ENCODE results near the gene ALS2CL. TPM values are rescaled to one million over a fixed set of nuclear protein-coding genes. Genes with fewer than 3 reads are reported as not detected.

Gene ALS2CL
- total and polyA plus RNA-seq, 12 donors = 15.6 to 102 (median 21.6) TPM

DNA sequence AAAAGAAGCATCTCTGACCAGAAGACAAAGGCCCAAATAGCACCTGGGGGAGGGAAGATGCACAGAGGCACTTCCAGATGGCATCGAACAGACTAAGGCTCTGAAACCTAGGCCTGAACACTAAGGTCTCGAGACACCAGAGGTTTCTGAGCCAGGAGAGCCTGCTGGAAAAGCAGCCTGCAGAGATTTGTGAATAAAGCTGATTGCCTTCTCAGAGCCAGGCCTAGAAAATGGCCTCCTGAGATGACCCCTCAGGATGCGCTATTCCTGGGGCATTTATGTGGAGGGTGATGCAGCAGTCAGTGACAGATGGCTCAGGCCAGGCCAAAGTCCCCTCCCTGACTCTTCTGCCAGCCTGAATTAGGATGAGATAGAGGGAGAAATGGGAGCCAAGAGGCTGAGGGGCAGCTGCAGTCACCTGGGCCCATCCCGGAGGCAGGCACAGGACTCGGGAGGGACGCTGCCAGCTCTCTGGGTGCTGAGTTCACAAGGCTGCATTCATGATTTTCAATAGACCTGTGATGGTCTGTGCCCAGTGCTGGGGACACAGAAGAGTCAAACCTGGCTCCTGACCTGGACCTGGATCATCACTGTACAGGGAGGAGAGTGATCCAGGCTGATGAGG is 17.3 kb upstream of the ALS2CL start:
- Histone ChIP-seq H3K27ac (no peak overlapping the region), H3K27me3 (peaks cover 0 to 5% (median 0%) of the 10 kb centered on the region in 7 donors), H3K9me3 (no peaks in the 10 kb centered on the region), H3K36me3 (no peaks in the 10 kb centered on the region), H3K4me3 (no peak overlapping the region), H3K4me1 (peaks cover 0 to 6% (median 0%) of the 10 kb centered on the region in 9 donors)
- DNase-seq = peak in 1 of 2 donors; percentile 4
- ATAC-seq = no peak
- 94 to 98% methylated on average over 6 of the region's 6 CpGs for WGBS, 2 donors
- TF ChIP-seq, protein P1, sequence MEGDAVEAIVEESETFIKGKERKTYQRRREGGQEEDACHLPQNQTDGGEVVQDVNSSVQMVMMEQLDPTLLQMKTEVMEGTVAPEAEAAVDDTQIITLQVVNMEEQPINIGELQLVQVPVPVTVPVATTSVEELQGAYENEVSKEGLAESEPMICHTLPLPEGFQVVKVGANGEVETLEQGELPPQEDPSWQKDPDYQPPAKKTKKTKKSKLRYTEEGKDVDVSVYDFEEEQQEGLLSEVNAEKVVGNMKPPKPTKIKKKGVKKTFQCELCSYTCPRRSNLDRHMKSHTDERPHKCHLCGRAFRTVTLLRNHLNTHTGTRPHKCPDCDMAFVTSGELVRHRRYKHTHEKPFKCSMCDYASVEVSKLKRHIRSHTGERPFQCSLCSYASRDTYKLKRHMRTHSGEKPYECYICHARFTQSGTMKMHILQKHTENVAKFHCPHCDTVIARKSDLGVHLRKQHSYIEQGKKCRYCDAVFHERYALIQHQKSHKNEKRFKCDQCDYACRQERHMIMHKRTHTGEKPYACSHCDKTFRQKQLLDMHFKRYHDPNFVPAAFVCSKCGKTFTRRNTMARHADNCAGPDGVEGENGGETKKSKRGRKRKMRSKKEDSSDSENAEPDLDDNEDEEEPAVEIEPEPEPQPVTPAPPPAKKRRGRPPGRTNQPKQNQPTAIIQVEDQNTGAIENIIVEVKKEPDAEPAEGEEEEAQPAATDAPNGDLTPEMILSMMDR (IDR thresholded peaks at IDR 0.05) = no peak
- intact Hi-C loops (cut with DNase I) = loop anchor here in 1 of 10 donors (10.0 kb wide), 1 partner anchor 614 kb away; no protein-coding TSS in a partner anchor

DNA sequence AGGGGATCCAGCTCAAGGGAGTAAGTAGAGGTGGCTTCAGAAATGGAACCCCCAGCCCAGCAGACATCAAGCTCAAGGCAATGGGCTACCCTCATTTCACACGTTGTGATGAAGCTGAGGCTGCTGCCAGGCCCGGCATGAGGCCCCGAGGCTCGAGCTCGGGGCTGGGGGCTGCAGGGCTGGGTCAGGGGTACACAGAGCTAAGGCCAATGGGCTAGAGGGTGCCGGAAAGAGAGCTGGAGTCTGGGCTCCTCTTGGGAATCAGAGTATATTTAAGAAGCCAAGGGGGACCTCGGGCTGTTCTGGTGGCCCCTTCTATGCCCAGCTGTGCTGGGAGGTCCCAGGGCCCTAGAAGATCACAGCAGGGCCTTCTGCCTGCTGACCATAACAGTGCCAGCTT is 16.8 kb upstream of the ALS2CL start:
- Histone ChIP-seq H3K4me3 (no peak overlapping the region), H3K27ac (no peak overlapping the region), H3K27me3 (peaks cover 0 to 5% (median 0%) of the 10 kb centered on the region in 7 donors), H3K9me3 (no peaks in the 10 kb centered on the region), H3K36me3 (no peaks in the 10 kb centered on the region), H3K4me1 (peaks cover 0 to 7% (median 2%) of the 10 kb centered on the region in 9 donors)
- TF ChIP-seq, protein P1 (IDR thresholded peaks at IDR 0.05) = no peak
- ATAC-seq (no peak), DNase-seq (no peak)
- intact Hi-C loops (cut with DNase I) = loop anchor here in 1 of 10 donors (10.0 kb wide), 1 partner anchor 615 kb away; no protein-coding TSS in a partner anchor
- 89 to 94% methylated on average over 7 of the region's 7 CpGs for WGBS, 2 donors

DNA sequence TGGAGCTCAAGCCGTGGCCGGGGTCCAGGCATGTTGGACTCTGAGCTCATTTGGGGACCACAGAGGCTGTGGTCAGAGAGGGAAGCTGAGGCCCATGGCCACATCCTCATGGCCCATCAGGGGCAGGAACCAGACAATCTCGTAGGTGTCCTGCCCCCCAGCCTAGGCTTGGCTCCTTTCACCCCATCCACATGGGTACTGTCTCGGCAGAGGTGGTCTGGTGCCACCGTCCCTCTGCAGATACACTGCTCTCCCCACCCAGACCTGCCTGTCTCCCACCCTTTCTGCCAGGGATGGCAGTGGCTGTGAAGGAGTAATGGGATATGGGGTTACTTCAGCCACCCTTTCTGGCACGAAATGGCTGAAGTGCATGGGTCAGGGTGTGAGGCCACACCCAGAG is 16.2 kb upstream of the ALS2CL start:
- no peak for ATAC-seq
- H3K4me1 ChIP-seq = peaks cover 0 to 9% (median 3%) of the 10 kb centered on the region in 9 donors
- H3K9me3 ChIP-seq = no peaks in the 10 kb centered on the region
- no peaks in the 10 kb centered on the region for H3K36me3 ChIP-seq
- peaks cover 0 to 5% (median 0%) of the 10 kb centered on the region in 7 donors for H3K27me3 ChIP-seq
- no peak overlapping the region for H3K27ac ChIP-seq
- intact Hi-C loops (cut with DNase I) = loop anchor here in 9 of 10 donors (5.0 to 10.0 kb wide), 5 partner anchors 138 to 615 kb away; no protein-coding TSS in a partner anchor
- 89 to 92% methylated on average over 6 of the region's 6 CpGs for WGBS, 2 donors
- TF ChIP-seq, protein P1 (IDR thresholded peaks at IDR 0.05) = no peak
- no peak overlapping the region for H3K4me3 ChIP-seq
- DNase-seq = peak in 1 of 2 donors; percentile 3

DNA sequence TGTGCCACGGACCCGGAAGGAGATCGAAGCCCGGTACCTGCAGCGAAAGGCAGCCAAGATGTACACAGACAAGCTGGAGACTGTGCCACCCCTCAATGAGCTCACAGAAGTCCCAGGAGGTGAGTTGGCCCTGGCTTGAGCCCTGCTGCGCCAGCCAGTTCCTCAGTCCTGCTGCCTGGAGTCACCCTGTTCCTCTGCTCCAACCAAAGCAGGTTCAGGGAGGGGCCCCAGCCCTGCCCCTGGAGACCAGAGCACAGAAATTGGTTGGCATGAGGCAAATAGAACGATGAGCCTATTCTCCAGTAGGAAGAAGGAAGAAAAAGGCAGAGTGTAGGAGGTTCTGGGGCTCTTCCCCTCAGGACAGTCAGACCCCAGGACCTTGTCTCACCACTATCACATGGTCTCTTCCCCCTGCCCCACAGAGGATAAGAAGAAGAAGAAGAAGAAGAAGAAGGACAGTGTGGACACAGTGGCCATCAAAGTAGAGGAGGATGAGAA is 15.7 kb upstream of the ALS2CL start:
- peaks cover 0 to 9% (median 3%) of the 10 kb centered on the region in 9 donors for H3K4me1 ChIP-seq

More for the DNA sequence above, 15.7 kb upstream of the ALS2CL start:
- Histone ChIP-seq H3K9me3 (no peaks in the 10 kb centered on the region), H3K4me3 (no peak overlapping the region), H3K27ac (no peak overlapping the region), H3K36me3 (no peaks in the 10 kb centered on the region), H3K27me3 (peaks cover 0 to 5% (median 0%) of the 10 kb centered on the region in 7 donors)
- intact Hi-C loops (cut with DNase I) = loop anchor here in 9 of 10 donors (5.0 to 10.0 kb wide), 5 partner anchors 138 to 616 kb away; no protein-coding TSS in a partner anchor
- DNase-seq (no peak), ATAC-seq (no peak)
- TF ChIP-seq, protein P1 (IDR thresholded peaks at IDR 0.05) = no peak
- WGBS, 2 donors = 92 to 95% methylated on average over 7 of the region's 7 CpGs

Data from heart right ventricle (tissue), 16 donors.